Measurements from ENCODE around the gene RBL1.
"Not testable (repeated sequence)": the region's sequence is repeated elsewhere in the genome, so short reads cannot be mapped to it uniquely, and the experiment has no call there.

Gene RBL1

GRCh38 chr20:36994221-36994620 is 101.6 kb downstream of the RBL1 start:
- not testable (repeated sequence) for H3K4me3 ChIP-seq (ENCODE audit: extremely low read depth, insufficient read depth, low read length, poor library complexity, severe bottlenecking); H3K27ac ChIP-seq (ENCODE audit: low read depth, low read length, severe bottlenecking); H3K4me1 ChIP-seq (ENCODE audit: control insufficient read depth, insufficient read depth, low read length, poor library complexity, severe bottlenecking)
- H3K36me3 ChIP-seq (ENCODE audit: control insufficient read depth, insufficient read depth, low read length), result peaks cover 33% of the 10 kb centered on the region
- 95 to 98% methylated on average over 4 of the region's 4 CpGs for WGBS, 2 experiments (ENCODE audit: insufficient coverage in 2 of 2)
- peaks cover 19% of the 10 kb centered on the region for H3K9me3 ChIP-seq (ENCODE audit: control insufficient read depth, low read length)

DNA sequence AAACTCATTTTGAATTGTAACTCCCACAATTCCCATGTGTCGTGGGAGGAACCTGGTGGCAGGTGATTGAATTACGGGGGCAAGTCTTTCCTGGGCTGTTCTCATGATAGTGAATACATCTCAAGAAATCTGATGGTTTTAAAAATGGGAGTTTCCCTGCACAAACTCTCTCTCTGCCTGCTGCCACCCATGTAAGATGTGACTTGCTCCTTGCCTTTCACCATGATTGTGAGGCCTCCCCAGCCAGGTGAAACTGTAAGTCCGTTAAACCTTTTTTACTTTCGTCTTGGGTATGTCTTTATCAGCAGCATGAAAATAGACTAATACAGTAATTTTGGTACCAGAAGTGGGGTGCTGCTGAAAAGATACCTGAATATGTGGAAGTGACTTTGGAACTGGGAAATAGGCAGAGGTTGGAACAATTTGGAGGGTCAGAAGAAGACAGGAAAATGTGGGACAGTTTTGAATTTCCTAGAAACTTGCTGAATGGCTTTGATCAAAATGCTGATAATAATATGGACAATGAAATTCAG is 102.9 kb downstream of the RBL1 start:
- Histone ChIP-seq H3K36me3 (ENCODE audit: control insufficient read depth, insufficient read depth, low read length) (peaks cover 27% of the 10 kb centered on the region), H3K4me1 (ENCODE audit: control insufficient read depth, insufficient read depth, low read length, poor library complexity, severe bottlenecking) (no peaks in the 10 kb centered on the region), H3K9me3 (ENCODE audit: control insufficient read depth, low read length) (peaks cover 19% of the 10 kb centered on the region), H3K27ac (ENCODE audit: low read depth, low read length, severe bottlenecking) (no peak overlapping the region), H3K4me3 (ENCODE audit: extremely low read depth, insufficient read depth, low read length, poor library complexity, severe bottlenecking) (no peak overlapping the region)
- 83 to 92% methylated on average over 2 of the region's 4 CpGs for WGBS, 2 experiments (ENCODE audit: insufficient coverage in 2 of 2)

GRCh38 chr20:36991703-36992102 is 104.1 kb downstream of the RBL1 start:
- peaks cover 21% of the 10 kb centered on the region for H3K36me3 ChIP-seq (ENCODE audit: control insufficient read depth, insufficient read depth, low read length)
- 94 to 100% methylated on average over 2 to 3 of the region's 3 CpGs for WGBS, 2 experiments (ENCODE audit: insufficient coverage in 2 of 2)

GRCh38 chr20:36989797-36990196 is 106.0 kb downstream of the RBL1 start:
- Histone ChIP-seq H3K4me3 (ENCODE audit: extremely low read depth, insufficient read depth, low read length, poor library complexity, severe bottlenecking) (no peak overlapping the region), H3K4me1 (ENCODE audit: control insufficient read depth, insufficient read depth, low read length, poor library complexity, severe bottlenecking) (no peaks in the 10 kb centered on the region), H3K36me3 (ENCODE audit: control insufficient read depth, insufficient read depth, low read length) (peaks cover 5% of the 10 kb centered on the region), H3K27ac (ENCODE audit: low read depth, low read length, severe bottlenecking) (no peak overlapping the region), H3K9me3 (ENCODE audit: control insufficient read depth, low read length) (peaks cover 15% of the 10 kb centered on the region)
- WGBS, 2 experiments (ENCODE audit: insufficient coverage in 2 of 2), result 85 to 100% methylated on average over 2 to 4 of the region's 6 CpGs

More at GRCh38 chr20:36991703-36992102, 104.1 kb downstream of the RBL1 start:
- Histone ChIP-seq H3K27ac (ENCODE audit: low read depth, low read length, severe bottlenecking) (no peak overlapping the region), H3K4me3 (ENCODE audit: extremely low read depth, insufficient read depth, low read length, poor library complexity, severe bottlenecking) (no peak overlapping the region), H3K9me3 (ENCODE audit: control insufficient read depth, low read length) (peaks cover 19% of the 10 kb centered on the region), H3K4me1 (ENCODE audit: control insufficient read depth, insufficient read depth, low read length, poor library complexity, severe bottlenecking) (no peaks in the 10 kb centered on the region)

GRCh38 chr20:36988494-36988966 is 107.3 kb downstream of the RBL1 start:
- 100% methylated on average over 2 of the region's 3 CpGs; no CpG with 5 or more reads in 1 of the 2 experiments for WGBS, 2 experiments (ENCODE audit: insufficient coverage in 2 of 2)
- Histone ChIP-seq H3K27ac (ENCODE audit: low read depth, low read length, severe bottlenecking) (no peak overlapping the region), H3K4me1 (ENCODE audit: control insufficient read depth, insufficient read depth, low read length, poor library complexity, severe bottlenecking) (no peaks in the 10 kb centered on the region), H3K4me3 (ENCODE audit: extremely low read depth, insufficient read depth, low read length, poor library complexity, severe bottlenecking) (no peak overlapping the region), H3K9me3 (ENCODE audit: control insufficient read depth, low read length) (peaks cover 8% of the 10 kb centered on the region), H3K36me3 (ENCODE audit: control insufficient read depth, insufficient read depth, low read length) (no peaks in the 10 kb centered on the region)

DNA sequence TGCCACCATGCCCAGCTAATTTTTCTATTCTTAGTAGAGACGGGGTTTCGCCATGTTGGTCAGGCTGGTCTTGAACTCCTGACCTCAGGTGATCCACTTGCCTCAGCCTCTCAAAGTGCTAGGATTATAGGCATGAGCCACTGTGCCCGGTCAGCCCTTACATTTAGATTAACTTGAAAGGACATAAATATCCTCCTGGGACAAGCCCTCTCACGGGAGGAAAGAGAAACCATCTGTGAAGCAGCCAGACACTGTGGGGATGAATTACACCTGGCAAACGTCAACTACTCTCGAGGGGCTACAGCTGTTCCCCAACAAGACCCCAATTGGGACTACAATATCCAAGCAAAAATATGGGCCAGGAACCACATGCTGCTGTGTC is 111.5 kb downstream of the RBL1 start:
- no peaks in the 10 kb centered on the region for H3K9me3 ChIP-seq (ENCODE audit: control insufficient read depth, low read length)
- 89 to 94% methylated on average over 6 of the region's 6 CpGs for WGBS, 2 experiments (ENCODE audit: insufficient coverage in 2 of 2)
- H3K4me3 ChIP-seq (ENCODE audit: extremely low read depth, insufficient read depth, low read length, poor library complexity, severe bottlenecking), result no peak overlapping the region
- H3K27ac ChIP-seq (ENCODE audit: low read depth, low read length, severe bottlenecking), result no peak overlapping the region
- H3K36me3 ChIP-seq (ENCODE audit: control insufficient read depth, insufficient read depth, low read length), result no peaks in the 10 kb centered on the region
- no peaks in the 10 kb centered on the region for H3K4me1 ChIP-seq (ENCODE audit: control insufficient read depth, insufficient read depth, low read length, poor library complexity, severe bottlenecking)

DNA sequence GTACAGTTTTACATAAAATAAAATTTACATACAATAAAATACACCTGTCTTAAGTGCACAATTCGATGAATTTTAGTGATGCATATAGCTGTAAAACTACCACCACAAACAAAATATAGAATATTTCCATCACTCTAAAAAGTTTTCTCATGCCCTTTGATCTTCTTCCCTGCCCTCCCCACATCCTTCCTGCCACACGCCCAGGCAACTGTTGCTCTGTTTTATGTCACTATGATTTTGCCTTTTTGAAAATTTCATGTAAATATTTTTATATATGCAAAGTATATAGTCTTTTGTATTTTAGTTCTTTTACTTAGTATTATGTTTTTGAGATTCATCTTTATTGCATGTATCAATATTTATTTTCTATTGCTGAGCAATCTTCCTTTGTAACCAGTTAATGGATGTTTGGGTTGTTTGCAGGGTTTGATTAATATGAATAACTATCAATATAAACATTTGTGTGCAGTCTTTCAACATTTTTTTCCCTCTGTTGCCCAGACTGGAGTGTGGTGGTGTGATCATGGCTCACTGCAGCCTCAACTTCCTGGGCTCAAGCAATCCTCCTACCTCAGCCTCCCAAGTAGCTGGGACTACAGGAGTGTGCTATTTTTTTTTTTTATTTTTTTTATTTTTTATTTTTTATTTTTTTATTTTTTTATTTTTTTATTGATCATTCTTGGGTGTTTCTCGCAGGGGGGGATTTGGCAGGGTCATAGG is 120.5 kb downstream of the RBL1 start:
- no peak overlapping the region for H3K27ac ChIP-seq (ENCODE audit: low read depth, low read length, severe bottlenecking)
- no peaks in the 10 kb centered on the region for H3K9me3 ChIP-seq (ENCODE audit: control insufficient read depth, low read length)
- no peaks in the 10 kb centered on the region for H3K4me1 ChIP-seq (ENCODE audit: control insufficient read depth, insufficient read depth, low read length, poor library complexity, severe bottlenecking)
- 100% methylated on average over 1 of the region's 3 CpGs for WGBS, 2 experiments (ENCODE audit: insufficient coverage in 2 of 2)
- H3K4me3 ChIP-seq (ENCODE audit: extremely low read depth, insufficient read depth, low read length, poor library complexity, severe bottlenecking), result no peak overlapping the region
- H3K36me3 ChIP-seq (ENCODE audit: control insufficient read depth, insufficient read depth, low read length), result no peaks in the 10 kb centered on the region

GRCh38 chr20:36974660-36975059 is 121.1 kb downstream of the RBL1 start:
- Histone ChIP-seq H3K4me3 (ENCODE audit: extremely low read depth, insufficient read depth, low read length, poor library complexity, severe bottlenecking) (no peak overlapping the region), H3K9me3 (ENCODE audit: control insufficient read depth, low read length) (no peaks in the 10 kb centered on the region), H3K36me3 (ENCODE audit: control insufficient read depth, insufficient read depth, low read length) (no peaks in the 10 kb centered on the region), H3K4me1 (ENCODE audit: control insufficient read depth, insufficient read depth, low read length, poor library complexity, severe bottlenecking) (no peaks in the 10 kb centered on the region), H3K27ac (ENCODE audit: low read depth, low read length, severe bottlenecking) (no peak overlapping the region)
- WGBS, 2 experiments (ENCODE audit: insufficient coverage in 2 of 2), result 100% methylated on average over 1 of the region's 3 CpGs; no CpG with 5 or more reads in 1 of the 2 experiments

DNA sequence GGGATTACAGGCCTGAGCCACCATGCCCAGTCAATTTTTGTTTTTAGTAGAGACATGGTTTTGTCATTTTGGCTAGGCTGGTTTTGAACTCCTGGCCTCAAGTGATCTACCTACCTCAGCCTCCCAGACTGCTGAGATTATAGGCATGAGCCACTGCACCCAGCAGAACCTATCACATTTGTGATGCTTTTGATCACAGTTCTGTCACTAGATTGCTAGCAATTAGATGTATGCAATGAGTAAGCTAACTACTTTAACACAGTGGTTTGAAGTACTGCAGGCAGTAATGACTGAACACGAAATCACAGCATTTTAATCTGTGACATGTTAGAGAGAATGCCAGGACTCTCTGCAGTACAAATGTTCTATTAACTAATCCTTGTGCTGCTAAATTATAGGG is 124.7 kb downstream of the RBL1 start:
- WGBS, 2 experiments (ENCODE audit: insufficient coverage in 2 of 2), result 80% methylated on average over 1 of the region's 1 CpG; no CpG with 5 or more reads in 1 of the 2 experiments
- Histone ChIP-seq H3K4me1 (ENCODE audit: control insufficient read depth, insufficient read depth, low read length, poor library complexity, severe bottlenecking) (no peaks in the 10 kb centered on the region), H3K36me3 (ENCODE audit: control insufficient read depth, insufficient read depth, low read length) (no peaks in the 10 kb centered on the region), H3K27ac (ENCODE audit: low read depth, low read length, severe bottlenecking) (no peak overlapping the region), H3K9me3 (ENCODE audit: control insufficient read depth, low read length) (no peaks in the 10 kb centered on the region), H3K4me3 (ENCODE audit: extremely low read depth, insufficient read depth, low read length, poor library complexity, severe bottlenecking) (no peak overlapping the region)

- WGBS, 2 experiments (ENCODE audit: insufficient coverage in 2 of 2), result 90 to 94% methylated on average over 8 to 10 of the region's 10 CpGs
- Histone ChIP-seq H3K4me3 (ENCODE audit: extremely low read depth, insufficient read depth, low read length, poor library complexity, severe bottlenecking) (no peak overlapping the region), H3K4me1 (ENCODE audit: control insufficient read depth, insufficient read depth, low read length, poor library complexity, severe bottlenecking) (no peaks in the 10 kb centered on the region), H3K9me3 (ENCODE audit: control insufficient read depth, low read length) (no peaks in the 10 kb centered on the region), H3K27ac (ENCODE audit: low read depth, low read length, severe bottlenecking) (no peak overlapping the region), H3K36me3 (ENCODE audit: control insufficient read depth, insufficient read depth, low read length) (no peaks in the 10 kb centered on the region)
Measured at GRCh38 chr20:36969478-36970186, 126.2 kb downstream of the RBL1 start.

All from mesodermal cell (in vitro differentiated cells).